Lung (tissue), 12 donors: ENCODE data around the gene FLYWCH1. TPM values are rescaled to one million over a fixed set of nuclear protein-coding genes. Genes with fewer than 3 reads are reported as not detected.

Source experiments
- ATAC-seq: fragments of 200-7000 bp; cut with Tn5 transposase; one replicate; pipeline ENCODE4 v1.9.1; 2020; ENCODE audit warnings: moderate number of reproducible peaks; ENCODE audit not compliant: insufficient read depth, low FRiP score
- DNase-seq, 3 donors: peaks; one replicate each; pipeline ENCODE4 v3.0.0-alpha.2; 2013 to 2017
- H3K27ac ChIP-seq, 2 donors: one replicate each; pipeline ENCODE4 v1.5.1; 2013; ENCODE audit warnings: mild to moderate bottlenecking in 2 of 2, moderate library complexity in 2 of 2, control low read depth in 1 of 2, inconsistent platforms in 1 of 2, low read depth in 1 of 2, low read length in 1 of 2
- H3K27me3 ChIP-seq, 3 donors: one replicate each; pipeline ENCODE4 v1.5.1; 2013; ENCODE audit warnings: low read length in 2 of 3; ENCODE audit not compliant: control insufficient read depth in 3 of 3, insufficient read depth in 3 of 3
- H3K36me3 ChIP-seq, 4 donors: one replicate each; pipeline ENCODE4 v1.5.1; 2013; ENCODE audit warnings: low read length in 4 of 4, mild to moderate bottlenecking in 1 of 4, moderate library complexity in 1 of 4; ENCODE audit not compliant: control insufficient read depth in 4 of 4, insufficient read depth in 4 of 4
- H3K4me1 ChIP-seq, 5 donors: one replicate each; pipeline ENCODE4 v1.5.1; 2013; ENCODE audit warnings: low read length in 5 of 5, mild to moderate bottlenecking in 2 of 5, moderate library complexity in 1 of 5; ENCODE audit not compliant: control insufficient read depth in 5 of 5, insufficient read depth in 5 of 5
- H3K4me3 ChIP-seq: one replicate; pipeline ENCODE4 v1.5.1; 2013; ENCODE audit warnings: mild to moderate bottlenecking, control low read depth, moderate library complexity
- H3K9ac ChIP-seq, 2 donors: one replicate each; pipeline ENCODE4 v1.5.1; 2013; ENCODE audit warnings: low read length in 2 of 2, control low read depth in 1 of 2; ENCODE audit not compliant: insufficient read depth in 1 of 2
- H3K9me3 ChIP-seq, 4 donors: one replicate each; pipeline ENCODE4 v1.5.1; 2013; ENCODE audit warnings: low read length in 3 of 4, mild to moderate bottlenecking in 1 of 4, moderate library complexity in 1 of 4; ENCODE audit not compliant: control insufficient read depth in 4 of 4, insufficient read depth in 3 of 4
- WGBS, 2 donors: extraction: QIAGEN DNeasy Blood & Tissue Kit; methylation state at CpG; one replicate each; pipeline ENCODE4 v1.1.7; 2013; 5-methylcytosine and 5-hydroxymethylcytosine counted together
- polyA plus RNA-seq, 2 donors: library from polyadenylated mRNA; stranded (reverse); fragments of 200-250 nt; gene quantifications; one replicate each; pipeline ENCODE4 v1.2.1, GENCODE V29; 2013
- total RNA-seq, 2 donors: library from RNA; depleted of rRNA in 1 of 2; stranded (reverse); fragments of >200 nt in 1 of 2; gene quantifications; one replicate each; pipeline ENCODE4 v1.2.1, GENCODE V29; 2014 to 2021
- TF ChIP-seq, protein P1 (sequence below): IDR thresholded peaks from 2 replicates; pipeline ENCODE4 v1.5.1; 2012; ENCODE audit warnings: mild to moderate bottlenecking; ENCODE audit errors: control extremely low read depth, extremely low read depth
- donor health status: control.
- donor health status: control.
- donor health status: Bipolar disorder and iron deficiency.
- donor health status: healthy.
- donor health status: DM: yes; HTN: yes; CAD: no.

The FLYWCH1 gene
- total and polyA plus RNA-seq, 4 donors, result 13.3 to 34.3 (median 21.4) TPM

DNA sequence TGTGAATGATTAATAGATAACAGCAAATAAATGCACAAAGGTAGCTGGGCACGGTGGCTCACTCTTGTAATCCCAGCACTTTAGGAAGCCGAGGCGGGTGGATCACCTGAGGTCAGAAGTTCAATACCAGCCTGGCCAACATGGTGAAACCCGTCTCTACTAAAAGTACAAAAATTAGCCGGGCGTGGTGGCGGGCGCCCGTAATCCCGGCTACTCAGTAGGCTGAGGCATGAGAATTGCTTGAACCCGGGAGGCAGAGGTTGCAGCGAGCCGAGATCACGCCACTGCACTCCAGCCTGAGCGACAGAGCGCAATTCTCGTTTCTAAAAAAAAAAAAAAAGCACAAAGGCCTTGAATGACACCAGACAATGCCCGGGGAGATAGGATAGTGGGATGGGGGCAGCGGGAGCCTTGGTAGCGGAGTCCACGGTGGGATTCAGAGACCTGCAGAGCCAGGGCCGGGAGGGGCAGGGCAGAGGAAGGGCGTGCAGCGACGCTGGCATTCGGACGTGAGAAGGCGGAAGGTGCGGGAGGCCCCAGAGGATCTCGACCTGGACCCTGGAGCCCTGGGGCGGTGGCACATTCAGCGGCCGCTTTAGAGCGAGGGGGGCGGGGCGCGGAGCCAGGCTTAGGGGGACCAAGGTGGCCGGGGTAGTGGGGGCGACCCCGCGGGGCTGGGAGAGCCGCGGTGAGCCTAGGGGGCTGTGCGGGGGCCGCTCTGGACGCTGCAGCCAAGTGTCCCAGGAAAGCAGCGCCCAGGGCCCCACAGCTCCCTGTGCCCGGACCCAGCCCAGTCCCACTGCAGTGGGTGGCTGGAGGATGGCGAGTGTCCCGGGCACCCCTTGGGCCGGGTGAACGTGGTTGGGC is 29.7 kb upstream of the FLYWCH1 start:
- Histone ChIP-seq H3K27me3 (no peaks in the 10 kb centered on the region), H3K9me3 (no peaks in the 10 kb centered on the region), H3K36me3 (no peaks in the 10 kb centered on the region), H3K9ac (peak overlapping the region in 1 of 2 donors; percentile 32), H3K4me1 (peaks cover 0 to 6% (median 5%) of the 10 kb centered on the region in 5 donors), H3K27ac (peak overlapping the region; percentile 89 to 90), H3K4me3 (peak overlapping the region; percentile 61)
- TF ChIP-seq, protein P1, sequence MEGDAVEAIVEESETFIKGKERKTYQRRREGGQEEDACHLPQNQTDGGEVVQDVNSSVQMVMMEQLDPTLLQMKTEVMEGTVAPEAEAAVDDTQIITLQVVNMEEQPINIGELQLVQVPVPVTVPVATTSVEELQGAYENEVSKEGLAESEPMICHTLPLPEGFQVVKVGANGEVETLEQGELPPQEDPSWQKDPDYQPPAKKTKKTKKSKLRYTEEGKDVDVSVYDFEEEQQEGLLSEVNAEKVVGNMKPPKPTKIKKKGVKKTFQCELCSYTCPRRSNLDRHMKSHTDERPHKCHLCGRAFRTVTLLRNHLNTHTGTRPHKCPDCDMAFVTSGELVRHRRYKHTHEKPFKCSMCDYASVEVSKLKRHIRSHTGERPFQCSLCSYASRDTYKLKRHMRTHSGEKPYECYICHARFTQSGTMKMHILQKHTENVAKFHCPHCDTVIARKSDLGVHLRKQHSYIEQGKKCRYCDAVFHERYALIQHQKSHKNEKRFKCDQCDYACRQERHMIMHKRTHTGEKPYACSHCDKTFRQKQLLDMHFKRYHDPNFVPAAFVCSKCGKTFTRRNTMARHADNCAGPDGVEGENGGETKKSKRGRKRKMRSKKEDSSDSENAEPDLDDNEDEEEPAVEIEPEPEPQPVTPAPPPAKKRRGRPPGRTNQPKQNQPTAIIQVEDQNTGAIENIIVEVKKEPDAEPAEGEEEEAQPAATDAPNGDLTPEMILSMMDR, result no peak
- DNase-seq, result peak; percentile 32 to 51 (median 35)
- no peak for ATAC-seq
- WGBS, 2 donors, result 3 to 8% methylated on average over 45 to 51 of the region's 52 CpGs

DNA sequence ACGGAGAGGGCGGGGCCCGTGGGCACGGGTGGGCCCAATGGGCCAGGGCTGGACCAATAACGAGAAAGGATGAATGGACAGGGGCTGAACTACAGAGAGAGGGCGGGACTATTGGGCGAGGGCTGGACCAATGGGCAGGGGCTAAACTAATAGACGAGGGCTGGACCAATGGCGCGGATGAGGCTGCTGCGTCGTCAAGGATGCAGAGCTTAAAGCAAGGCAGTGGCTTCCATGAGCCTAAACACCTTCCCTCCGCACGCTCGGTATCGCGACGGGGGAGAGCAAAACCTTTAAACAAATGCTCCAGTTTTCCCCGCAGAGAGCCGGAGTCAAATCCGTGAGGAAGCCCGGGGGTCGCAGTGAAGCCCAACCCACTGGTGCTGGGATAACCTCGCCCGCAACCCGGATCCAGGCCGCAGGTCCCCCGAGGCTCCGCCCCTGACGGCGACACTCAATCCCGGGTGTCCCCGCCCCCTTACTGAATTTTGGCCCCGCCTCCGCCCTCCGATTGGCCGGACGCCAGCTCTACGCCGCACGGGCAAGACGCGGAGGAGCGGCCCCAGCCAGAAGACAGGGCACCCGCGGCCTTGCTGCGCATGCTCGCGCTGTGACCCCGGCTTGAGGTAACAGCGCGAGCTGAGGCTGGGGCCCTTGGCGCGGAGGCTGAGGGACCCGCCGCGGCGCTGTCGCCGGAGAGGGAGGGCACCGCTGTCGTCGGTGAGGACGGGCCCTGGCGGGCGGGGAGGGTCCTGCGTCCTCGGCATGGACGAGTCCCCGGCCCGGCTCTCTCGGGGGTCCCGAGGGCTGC is 28.9 kb upstream of the FLYWCH1 start, which contains the start of gene FLYWCH2:
Gene FLYWCH2 (plus strand): TSS at position 566 of the 808 bp plus-strand sequence. CDS start 13,235 bp downstream, outside the sequence.
- TF ChIP-seq, protein P1, result no peak
- Histone ChIP-seq H3K27me3 (no peaks in the 10 kb centered on the region), H3K4me1 (peaks cover 0 to 6% (median 5%) of the 10 kb centered on the region in 5 donors), H3K9me3 (no peaks in the 10 kb centered on the region), H3K27ac (peak within 1 kb of the TSS; percentile 89 to 96), H3K4me3 (peak within 1 kb of the TSS; percentile 61), H3K36me3 (no peaks in the 10 kb centered on the region), H3K9ac (peak within 1 kb of the TSS; percentile 51 to 70)
- WGBS, 2 donors, result 0 to 1% methylated on average over 58 to 73 of the region's 73 CpGs
- peak; percentile 99 for DNase-seq
- peak; percentile 95 for ATAC-seq

GRCh38 chr16:2883458-2883908 is 28.2 kb upstream of the FLYWCH1 start:
- Histone ChIP-seq H3K27ac (peak overlapping the region; percentile 89 to 93), H3K4me3 (peak overlapping the region; percentile 57), H3K36me3 (no peaks in the 10 kb centered on the region), H3K27me3 (no peaks in the 10 kb centered on the region), H3K4me1 (peaks cover 0 to 6% (median 5%) of the 10 kb centered on the region in 5 donors), H3K9ac (peak overlapping the region; percentile 51 to 53), H3K9me3 (no peaks in the 10 kb centered on the region)
- DNase-seq (peak in 2 of 3 donors; percentile 32 to 42), ATAC-seq (no peak)
- TF ChIP-seq, protein P1, result no peak
- WGBS, 2 donors, result 0 to 1% methylated on average over 22 to 31 of the region's 31 CpGs
